Measurements from ENCODE around the gene SBF1.

SBF1 gene

DNA sequence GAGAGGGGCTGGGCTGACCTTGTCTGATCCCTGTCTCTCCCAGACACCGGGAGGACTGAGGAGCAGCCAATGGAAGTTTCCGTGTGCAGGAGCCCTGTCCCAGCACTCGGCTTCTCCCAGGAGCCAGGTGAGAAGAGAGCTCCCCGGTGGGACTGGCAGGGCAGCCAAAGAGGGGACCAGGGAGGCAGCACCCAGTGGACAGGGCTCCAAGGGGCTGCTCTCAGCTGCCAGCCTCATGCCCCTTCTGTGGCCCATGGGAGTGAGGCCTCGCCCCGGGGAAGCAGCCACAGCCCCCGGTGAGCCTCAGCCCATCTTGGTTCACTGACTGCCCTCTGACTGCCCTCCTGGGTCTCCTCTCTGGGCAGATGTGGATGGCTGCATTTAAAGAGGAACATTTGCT lies 43.8 kb upstream of the SBF1 start:
- Histone ChIP-seq H3K9ac (ENCODE audit: low read depth, low read length, poor library complexity, severe bottlenecking) (no peak overlapping the region), H3K9me3 (ENCODE audit: insufficient read depth, low read depth, low read length) (no peaks in the 10 kb centered on the region), H3K79me2 (ENCODE audit: insufficient read depth, low read length) (peaks cover 35% of the 10 kb centered on the region), H2AFZ (ENCODE audit: low read length) (no peak overlapping the region), H3K4me1 (ENCODE audit: insufficient read depth, low read length, poor library complexity, severe bottlenecking) (peaks cover 8% of the 10 kb centered on the region), H3K9me2 (replicated peaks; ENCODE audit: low read depth, low read length) (no peaks in the 10 kb centered on the region), H3K4me3 (ENCODE audit: low read length, poor library complexity, severe bottlenecking) (no peak overlapping the region), H3F3A (ENCODE audit: low read depth) (no peaks in the 10 kb centered on the region), H4K20me1 (ENCODE audit: insufficient read depth, low read length, poor library complexity, severe bottlenecking) (peaks cover 11% of the 10 kb centered on the region), H3K27me3 (ENCODE audit: insufficient read depth, low read length, poor library complexity, severe bottlenecking) (no peaks in the 10 kb centered on the region), H3K4me2 (ENCODE audit: low read depth, low read length, poor library complexity, severe bottlenecking) (no peak overlapping the region), H3K36me3 (ENCODE audit: insufficient read depth, low read length) (peaks cover 55% of the 10 kb centered on the region; the same call in 1 of the 2 replicates)
- TF ChIP-seq EZH2phosphoT487 (IDR thresholded peaks at IDR 0.05; ENCODE audit: borderline replicate concordance), result no peak
- TF ChIP-seq, protein P1, sequence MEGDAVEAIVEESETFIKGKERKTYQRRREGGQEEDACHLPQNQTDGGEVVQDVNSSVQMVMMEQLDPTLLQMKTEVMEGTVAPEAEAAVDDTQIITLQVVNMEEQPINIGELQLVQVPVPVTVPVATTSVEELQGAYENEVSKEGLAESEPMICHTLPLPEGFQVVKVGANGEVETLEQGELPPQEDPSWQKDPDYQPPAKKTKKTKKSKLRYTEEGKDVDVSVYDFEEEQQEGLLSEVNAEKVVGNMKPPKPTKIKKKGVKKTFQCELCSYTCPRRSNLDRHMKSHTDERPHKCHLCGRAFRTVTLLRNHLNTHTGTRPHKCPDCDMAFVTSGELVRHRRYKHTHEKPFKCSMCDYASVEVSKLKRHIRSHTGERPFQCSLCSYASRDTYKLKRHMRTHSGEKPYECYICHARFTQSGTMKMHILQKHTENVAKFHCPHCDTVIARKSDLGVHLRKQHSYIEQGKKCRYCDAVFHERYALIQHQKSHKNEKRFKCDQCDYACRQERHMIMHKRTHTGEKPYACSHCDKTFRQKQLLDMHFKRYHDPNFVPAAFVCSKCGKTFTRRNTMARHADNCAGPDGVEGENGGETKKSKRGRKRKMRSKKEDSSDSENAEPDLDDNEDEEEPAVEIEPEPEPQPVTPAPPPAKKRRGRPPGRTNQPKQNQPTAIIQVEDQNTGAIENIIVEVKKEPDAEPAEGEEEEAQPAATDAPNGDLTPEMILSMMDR (conservative IDR thresholded peaks at IDR 0.05; ENCODE audit: low read length), result no peak

DNA sequence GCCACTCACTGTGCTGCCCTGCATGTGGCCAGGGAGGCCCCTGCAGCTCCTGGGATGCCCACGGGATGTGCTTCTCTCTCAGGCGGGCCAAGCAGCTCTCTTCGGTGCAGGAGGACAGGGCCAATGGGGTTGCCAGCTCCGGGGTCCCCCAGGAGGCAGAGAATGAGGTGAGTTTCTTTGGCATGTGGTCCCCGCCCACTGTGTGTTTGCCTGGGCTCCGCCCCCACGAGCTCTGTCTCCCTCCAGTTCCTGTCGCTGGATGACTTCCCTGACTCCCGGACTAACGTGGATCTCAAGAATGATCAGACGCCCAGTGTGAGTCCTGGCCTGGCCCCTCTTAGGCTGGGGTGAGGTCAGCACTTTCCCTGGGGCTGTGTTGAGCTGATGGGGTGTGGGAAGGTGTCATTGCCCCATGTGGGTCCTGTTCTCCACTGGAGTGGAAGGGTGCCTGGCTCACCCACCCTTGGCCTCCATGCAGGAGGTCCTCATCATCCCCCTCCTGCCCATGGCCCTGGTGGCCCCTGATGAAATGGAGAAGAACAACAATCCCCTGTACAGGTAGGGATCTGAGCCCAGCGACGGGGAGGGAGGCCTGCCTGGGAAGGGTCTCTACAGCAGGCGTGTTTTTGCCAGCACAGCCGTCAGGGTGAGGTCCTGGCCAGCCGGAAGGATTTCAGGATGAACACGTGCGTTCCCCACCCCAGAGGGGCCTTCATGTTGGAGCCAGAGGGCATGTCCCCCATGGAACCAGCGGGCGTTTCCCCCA lies 42.8 kb upstream of the SBF1 start:
- Histone ChIP-seq H3K4me2 (ENCODE audit: low read depth, low read length, poor library complexity, severe bottlenecking) (no peak overlapping the region), H3K9me2 (replicated peaks; ENCODE audit: low read depth, low read length) (no peaks in the 10 kb centered on the region), H2AFZ (ENCODE audit: low read length) (no peak overlapping the region), H3K36me3 (ENCODE audit: insufficient read depth, low read length) (peaks cover 45% of the 10 kb centered on the region; the same call in 1 of the 2 replicates), H4K20me1 (ENCODE audit: insufficient read depth, low read length, poor library complexity, severe bottlenecking) (peaks cover 11% of the 10 kb centered on the region), H3K9me3 (ENCODE audit: insufficient read depth, low read depth, low read length) (no peaks in the 10 kb centered on the region), H3K9ac (ENCODE audit: low read depth, low read length, poor library complexity, severe bottlenecking) (no peak overlapping the region), H3K4me3 (ENCODE audit: low read length, poor library complexity, severe bottlenecking) (no peak overlapping the region), H3F3A (ENCODE audit: low read depth) (no peaks in the 10 kb centered on the region), H3K4me1 (ENCODE audit: insufficient read depth, low read length, poor library complexity, severe bottlenecking) (peaks cover 16% of the 10 kb centered on the region), H3K27me3 (ENCODE audit: insufficient read depth, low read length, poor library complexity, severe bottlenecking) (no peaks in the 10 kb centered on the region), H3K79me2 (ENCODE audit: insufficient read depth, low read length) (peaks cover 44% of the 10 kb centered on the region)
- TF ChIP-seq, protein P1 (conservative IDR thresholded peaks at IDR 0.05; ENCODE audit: low read length), result no peak
- no peak for TF ChIP-seq EZH2phosphoT487 (IDR thresholded peaks at IDR 0.05; ENCODE audit: borderline replicate concordance)

DNA sequence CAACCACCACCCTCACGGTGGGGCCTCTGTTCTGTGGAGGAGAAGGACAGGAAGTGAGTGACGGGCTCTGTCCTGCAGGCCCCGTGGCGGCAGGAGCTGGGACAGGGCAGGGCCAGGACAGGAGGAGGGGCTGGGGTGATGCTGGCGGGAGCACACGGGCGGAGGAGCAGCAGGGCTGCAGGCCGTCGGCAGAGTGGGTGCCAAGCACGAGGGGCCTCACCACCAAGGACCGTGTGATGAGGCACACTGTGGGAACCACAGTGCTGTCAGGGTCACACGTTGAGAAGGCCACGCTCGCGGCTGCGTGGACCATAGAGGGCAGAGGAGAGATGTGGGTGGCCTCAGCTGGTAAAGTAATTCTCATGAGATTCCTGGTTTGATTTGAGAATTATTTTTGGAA lies 42.1 kb upstream of the SBF1 start:
- H3K4me3 ChIP-seq (ENCODE audit: low read length, poor library complexity, severe bottlenecking), result no peak overlapping the region
- no peak for TF ChIP-seq EZH2phosphoT487 (IDR thresholded peaks at IDR 0.05; ENCODE audit: borderline replicate concordance)
- TF ChIP-seq, protein P1 (conservative IDR thresholded peaks at IDR 0.05; ENCODE audit: low read length), result no peak
- H3K79me2 ChIP-seq (ENCODE audit: insufficient read depth, low read length), result peaks cover 52% of the 10 kb centered on the region
- H3F3A ChIP-seq (ENCODE audit: low read depth), result no peaks in the 10 kb centered on the region
- no peaks in the 10 kb centered on the region for H3K9me3 ChIP-seq (ENCODE audit: insufficient read depth, low read depth, low read length)
- no peak overlapping the region for H2AFZ ChIP-seq (ENCODE audit: low read length)
- no peak overlapping the region for H3K9ac ChIP-seq (ENCODE audit: low read depth, low read length, poor library complexity, severe bottlenecking)
- H3K9me2 ChIP-seq (replicated peaks; ENCODE audit: low read depth, low read length), result no peaks in the 10 kb centered on the region
- H3K36me3 ChIP-seq (ENCODE audit: insufficient read depth, low read length), result peaks cover 39% of the 10 kb centered on the region; the same call in 1 of the 2 replicates
- peaks cover 11% of the 10 kb centered on the region for H4K20me1 ChIP-seq (ENCODE audit: insufficient read depth, low read length, poor library complexity, severe bottlenecking)
- H3K4me1 ChIP-seq (ENCODE audit: insufficient read depth, low read length, poor library complexity, severe bottlenecking), result peaks cover 20% of the 10 kb centered on the region
- H3K27me3 ChIP-seq (ENCODE audit: insufficient read depth, low read length, poor library complexity, severe bottlenecking), result no peaks in the 10 kb centered on the region
- no peak overlapping the region for H3K4me2 ChIP-seq (ENCODE audit: low read depth, low read length, poor library complexity, severe bottlenecking)

All from Loucy (cell line).